SK-N-SH treated with all-trans-retinoic acid at 6 μM for 48 hours (cell line): Measurements from ENCODE around the gene ALDH3A1.

Experiments
- ATAC-seq: fragments of 200-7000 bp; cut with Tn5 transposase; 3 replicates; pipeline ENCODE4 v1.9.1; 2020; ENCODE audit warnings: mild to moderate bottlenecking, moderate library complexity
- ARNTL ChIP-seq: fragments of 450-650 bp; formaldehyde crosslinking; IDR thresholded peaks from 2 replicates; pipeline ENCODE4 v1.5.0; 2020; ENCODE audit warnings: low read depth, mild to moderate bottlenecking, moderate library complexity, borderline replicate concordance
- BACH2 ChIP-seq: fragments of 250-450 bp; sonication (Bioruptor Pico); IDR thresholded peaks from 2 replicates; pipeline ENCODE4 v1.9.0; 2021; ENCODE audit warnings: mild to moderate bottlenecking, borderline replicate concordance
- CSDC2 ChIP-seq: fragments of 250-450 bp; sonication (Bioruptor Pico); IDR thresholded peaks from 2 replicates; pipeline ENCODE4 v1.5.0; 2020; ENCODE audit warnings: mild to moderate bottlenecking, moderate library complexity
- ESRRG ChIP-seq: fragments of 250-450 bp; sonication (Bioruptor Pico); IDR thresholded peaks from 2 replicates; pipeline ENCODE4 v1.6.1; 2021; ENCODE audit warnings: mild to moderate bottlenecking
- GLIS3 ChIP-seq: fragments of 250-450 bp; sonication (Bioruptor Pico); IDR thresholded peaks from 2 replicates; pipeline ENCODE4 v1.5.0; 2020; ENCODE audit warnings: mild to moderate bottlenecking, moderate library complexity
- ISL1 ChIP-seq: fragments of 250-450 bp; sonication (Bioruptor Pico); IDR thresholded peaks from 2 replicates; pipeline ENCODE4 v2.1.2; 2022; ENCODE audit warnings: mild to moderate bottlenecking, moderate library complexity
- OSR1 ChIP-seq: fragments of 250-450 bp; sonication (Bioruptor Pico); IDR thresholded peaks from 2 replicates; pipeline ENCODE4 v1.8.0; 2022; ENCODE audit warnings: moderate library complexity, mild to moderate bottlenecking, inconsistent platforms
- PPARA ChIP-seq: fragments of 250-450 bp; sonication (Bioruptor Pico); IDR thresholded peaks from 2 replicates; pipeline ENCODE4 v1.5.0; 2020; ENCODE audit warnings: mild to moderate bottlenecking, borderline replicate concordance
- RARB ChIP-seq: fragments of 250-450 bp; sonication (Bioruptor Pico); IDR thresholded peaks from 2 replicates; pipeline ENCODE4 v1.8.0; 2021; ENCODE audit warnings: mild to moderate bottlenecking, moderate library complexity
- SNAI2 ChIP-seq: fragments of 250-450 bp; sonication (Bioruptor Pico); IDR thresholded peaks from 2 replicates; pipeline ENCODE4 v1.5.0; 2020; ENCODE audit warnings: mild to moderate bottlenecking, moderate library complexity
- TCF4 ChIP-seq: fragments of 250-450 bp; sonication (Bioruptor Pico); IDR thresholded peaks from 2 replicates; pipeline ENCODE4 v1.8.0; 2021; ENCODE audit warnings: mild to moderate bottlenecking, moderate library complexity, borderline replicate concordance
- TOX ChIP-seq: fragments of 250-450 bp; sonication (Bioruptor Pico); IDR thresholded peaks from 2 replicates; pipeline ENCODE4 v1.8.0; 2021; ENCODE audit warnings: mild to moderate bottlenecking, moderate library complexity, borderline replicate concordance
- ZC3H10 ChIP-seq: fragments of 250-450 bp; sonication (Bioruptor Pico); IDR thresholded peaks from 2 replicates; pipeline ENCODE4 v1.5.1; 2021; ENCODE audit warnings: mild to moderate bottlenecking, moderate library complexity
- ZFP3 ChIP-seq: fragments of 250-450 bp; sonication (Bioruptor Pico); IDR thresholded peaks from 2 replicates; pipeline ENCODE4 v1.5.0; 2020; ENCODE audit warnings: mild to moderate bottlenecking, moderate library complexity
- ZNF565 ChIP-seq: fragments of 450-650 bp; formaldehyde crosslinking; conservative IDR thresholded peaks from 2 replicates; pipeline ENCODE4 v1.5.0; 2020; ENCODE audit warnings: low read depth, mild to moderate bottlenecking, moderate library complexity
- ZNF70 ChIP-seq: fragments of 450-650 bp; formaldehyde crosslinking; IDR thresholded peaks from 2 replicates; pipeline ENCODE4 v1.5.0; 2020; ENCODE audit warnings: mild to moderate bottlenecking, moderate library complexity
- ZNF8 ChIP-seq: fragments of 450-650 bp; formaldehyde crosslinking; IDR thresholded peaks from 2 replicates; pipeline ENCODE4 v1.5.0; 2020; ENCODE audit warnings: mild to moderate bottlenecking, moderate library complexity
- TF ChIP-seq, protein P1 (sequence below): fragments of 250-450 bp; sonication (Bioruptor Pico); IDR thresholded peaks from 2 replicates; pipeline ENCODE4 v1.5.0; 2020; ENCODE audit warnings: mild to moderate bottlenecking, moderate library complexity
- TF ChIP-seq, protein P2 (sequence below): fragments of 250-450 bp; sonication (Bioruptor Pico); IDR thresholded peaks from 2 replicates; pipeline ENCODE4 v1.5.1; 2021; ENCODE audit warnings: mild to moderate bottlenecking, moderate library complexity
- TF ChIP-seq, protein P3 (sequence below): fragments of 250-450 bp; sonication (Bioruptor Pico); IDR thresholded peaks from 2 replicates; pipeline ENCODE4 v1.8.0; 2021; ENCODE audit warnings: low read depth, mild to moderate bottlenecking, moderate library complexity, borderline replicate concordance
- TF ChIP-seq, protein P4 (sequence below): fragments of 250-450 bp; sonication (Bioruptor Pico); IDR thresholded peaks from 2 replicates; pipeline ENCODE4 v1.8.0; 2020; ENCODE audit warnings: mild to moderate bottlenecking, moderate library complexity, borderline replicate concordance
- TF ChIP-seq, protein P5 (sequence below): fragments of 250-450 bp; sonication (Bioruptor Pico); IDR thresholded peaks from 2 replicates; pipeline ENCODE4 v1.5.1; 2020; ENCODE audit warnings: low read depth, mild to moderate bottlenecking, moderate library complexity

Gene ALDH3A1

DNA sequence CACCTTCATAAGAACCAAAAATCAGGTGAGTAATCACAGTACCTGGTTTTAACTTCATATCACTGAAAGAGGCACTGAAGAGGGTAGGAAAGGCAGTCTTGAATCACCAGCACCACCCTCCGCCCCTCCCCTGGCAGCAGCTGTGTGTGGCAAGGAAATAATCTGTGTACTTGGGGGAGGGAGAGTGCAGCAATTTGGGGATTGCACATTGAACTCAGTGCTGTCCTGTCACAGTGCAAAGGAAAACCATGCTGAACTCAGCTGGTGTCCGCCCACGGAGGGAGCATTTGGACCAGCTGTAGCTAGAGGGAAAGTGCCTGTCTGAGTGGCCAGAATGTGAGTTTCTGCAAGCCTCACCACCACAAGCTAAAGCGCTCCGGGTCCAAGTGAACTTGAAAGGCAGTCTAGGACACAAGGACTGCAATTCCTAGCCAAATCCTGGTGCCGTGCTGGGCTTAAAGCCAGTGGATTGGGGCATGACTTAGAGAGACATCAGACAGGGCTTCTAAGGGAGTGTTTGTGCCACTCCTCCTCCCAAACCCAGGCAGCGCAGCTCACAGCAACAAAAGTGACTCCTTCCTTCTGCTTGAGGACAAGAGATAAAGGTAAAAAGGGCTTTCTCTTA lies 39.7 kb upstream of the ALDH3A1 start:
- TF ChIP-seq, protein P1, sequence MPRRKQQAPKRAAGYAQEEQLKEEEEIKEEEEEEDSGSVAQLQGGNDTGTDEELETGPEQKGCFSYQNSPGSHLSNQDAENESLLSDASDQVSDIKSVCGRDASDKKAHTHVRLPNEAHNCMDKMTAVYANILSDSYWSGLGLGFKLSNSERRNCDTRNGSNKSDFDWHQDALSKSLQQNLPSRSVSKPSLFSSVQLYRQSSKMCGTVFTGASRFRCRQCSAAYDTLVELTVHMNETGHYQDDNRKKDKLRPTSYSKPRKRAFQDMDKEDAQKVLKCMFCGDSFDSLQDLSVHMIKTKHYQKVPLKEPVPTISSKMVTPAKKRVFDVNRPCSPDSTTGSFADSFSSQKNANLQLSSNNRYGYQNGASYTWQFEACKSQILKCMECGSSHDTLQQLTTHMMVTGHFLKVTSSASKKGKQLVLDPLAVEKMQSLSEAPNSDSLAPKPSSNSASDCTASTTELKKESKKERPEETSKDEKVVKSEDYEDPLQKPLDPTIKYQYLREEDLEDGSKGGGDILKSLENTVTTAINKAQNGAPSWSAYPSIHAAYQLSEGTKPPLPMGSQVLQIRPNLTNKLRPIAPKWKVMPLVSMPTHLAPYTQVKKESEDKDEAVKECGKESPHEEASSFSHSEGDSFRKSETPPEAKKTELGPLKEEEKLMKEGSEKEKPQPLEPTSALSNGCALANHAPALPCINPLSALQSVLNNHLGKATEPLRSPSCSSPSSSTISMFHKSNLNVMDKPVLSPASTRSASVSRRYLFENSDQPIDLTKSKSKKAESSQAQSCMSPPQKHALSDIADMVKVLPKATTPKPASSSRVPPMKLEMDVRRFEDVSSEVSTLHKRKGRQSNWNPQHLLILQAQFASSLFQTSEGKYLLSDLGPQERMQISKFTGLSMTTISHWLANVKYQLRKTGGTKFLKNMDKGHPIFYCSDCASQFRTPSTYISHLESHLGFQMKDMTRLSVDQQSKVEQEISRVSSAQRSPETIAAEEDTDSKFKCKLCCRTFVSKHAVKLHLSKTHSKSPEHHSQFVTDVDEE (CRISPR knock-in tag) = no peak
- TF ChIP-seq, protein P2, sequence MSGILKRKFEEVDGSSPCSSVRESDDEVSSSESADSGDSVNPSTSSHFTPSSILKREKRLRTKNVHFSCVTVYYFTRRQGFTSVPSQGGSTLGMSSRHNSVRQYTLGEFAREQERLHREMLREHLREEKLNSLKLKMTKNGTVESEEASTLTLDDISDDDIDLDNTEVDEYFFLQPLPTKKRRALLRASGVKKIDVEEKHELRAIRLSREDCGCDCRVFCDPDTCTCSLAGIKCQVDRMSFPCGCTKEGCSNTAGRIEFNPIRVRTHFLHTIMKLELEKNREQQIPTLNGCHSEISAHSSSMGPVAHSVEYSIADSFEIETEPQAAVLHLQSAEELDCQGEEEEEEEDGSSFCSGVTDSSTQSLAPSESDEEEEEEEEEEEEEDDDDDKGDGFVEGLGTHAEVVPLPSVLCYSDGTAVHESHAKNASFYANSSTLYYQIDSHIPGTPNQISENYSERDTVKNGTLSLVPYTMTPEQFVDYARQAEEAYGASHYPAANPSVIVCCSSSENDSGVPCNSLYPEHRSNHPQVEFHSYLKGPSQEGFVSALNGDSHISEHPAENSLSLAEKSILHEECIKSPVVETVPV (CRISPR knock-in tag) = no peak
- TF ChIP-seq OSR1 (CRISPR knock-in tag) (no peak), ISL1 (CRISPR knock-in tag) (no peak), ZNF565 (CRISPR knock-in tag) (no peak), TOX (no peak), ZNF8 (CRISPR knock-in tag) (no peak), ZFP3 (CRISPR knock-in tag) (no peak), PPARA (no peak), ZC3H10 (CRISPR knock-in tag) (no peak), CSDC2 (CRISPR knock-in tag) (no peak), RARB (no peak), TCF4 (CRISPR knock-in tag) (no peak)
- TF ChIP-seq, protein P3, sequence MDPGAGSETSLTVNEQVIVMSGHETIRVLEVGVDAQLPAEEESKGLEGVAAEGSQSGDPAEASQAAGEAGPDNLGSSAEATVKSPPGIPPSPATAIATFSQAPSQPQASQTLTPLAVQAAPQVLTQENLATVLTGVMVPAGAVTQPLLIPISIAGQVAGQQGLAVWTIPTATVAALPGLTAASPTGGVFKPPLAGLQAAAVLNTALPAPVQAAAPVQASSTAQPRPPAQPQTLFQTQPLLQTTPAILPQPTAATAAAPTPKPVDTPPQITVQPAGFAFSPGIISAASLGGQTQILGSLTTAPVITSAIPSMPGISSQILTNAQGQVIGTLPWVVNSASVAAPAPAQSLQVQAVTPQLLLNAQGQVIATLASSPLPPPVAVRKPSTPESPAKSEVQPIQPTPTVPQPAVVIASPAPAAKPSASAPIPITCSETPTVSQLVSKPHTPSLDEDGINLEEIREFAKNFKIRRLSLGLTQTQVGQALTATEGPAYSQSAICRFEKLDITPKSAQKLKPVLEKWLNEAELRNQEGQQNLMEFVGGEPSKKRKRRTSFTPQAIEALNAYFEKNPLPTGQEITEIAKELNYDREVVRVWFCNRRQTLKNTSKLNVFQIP (CRISPR knock-in tag) = no peak
- no peak for ATAC-seq

DNA sequence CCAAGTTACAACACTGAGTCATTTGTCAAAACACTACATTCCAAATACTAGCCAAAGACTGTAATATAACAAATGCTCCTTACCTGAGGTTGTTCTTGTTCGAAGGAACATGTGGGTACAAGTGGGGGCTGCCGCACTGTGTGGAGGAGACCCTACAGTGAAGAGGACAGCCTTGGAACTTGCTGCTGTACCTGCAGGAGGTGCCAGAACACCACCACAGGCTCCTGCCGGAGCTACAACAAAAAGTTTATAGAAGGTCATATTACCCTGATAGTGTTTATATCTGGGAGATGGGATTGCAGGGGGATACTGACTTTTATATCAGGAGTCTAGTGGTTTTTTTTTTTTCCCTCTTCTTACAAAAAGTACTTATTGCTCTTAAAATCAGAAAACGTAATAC lies 37.8 kb upstream of the ALDH3A1 start:
- no peak for ATAC-seq
- TF ChIP-seq, protein P4, sequence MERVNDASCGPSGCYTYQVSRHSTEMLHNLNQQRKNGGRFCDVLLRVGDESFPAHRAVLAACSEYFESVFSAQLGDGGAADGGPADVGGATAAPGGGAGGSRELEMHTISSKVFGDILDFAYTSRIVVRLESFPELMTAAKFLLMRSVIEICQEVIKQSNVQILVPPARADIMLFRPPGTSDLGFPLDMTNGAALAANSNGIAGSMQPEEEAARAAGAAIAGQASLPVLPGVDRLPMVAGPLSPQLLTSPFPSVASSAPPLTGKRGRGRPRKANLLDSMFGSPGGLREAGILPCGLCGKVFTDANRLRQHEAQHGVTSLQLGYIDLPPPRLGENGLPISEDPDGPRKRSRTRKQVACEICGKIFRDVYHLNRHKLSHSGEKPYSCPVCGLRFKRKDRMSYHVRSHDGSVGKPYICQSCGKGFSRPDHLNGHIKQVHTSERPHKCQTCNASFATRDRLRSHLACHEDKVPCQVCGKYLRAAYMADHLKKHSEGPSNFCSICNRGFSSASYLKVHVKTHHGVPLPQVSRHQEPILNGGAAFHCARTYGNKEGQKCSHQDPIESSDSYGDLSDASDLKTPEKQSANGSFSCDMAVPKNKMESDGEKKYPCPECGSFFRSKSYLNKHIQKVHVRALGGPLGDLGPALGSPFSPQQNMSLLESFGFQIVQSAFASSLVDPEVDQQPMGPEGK (CRISPR knock-in tag) = no peak
- TF ChIP-seq, protein P5, sequence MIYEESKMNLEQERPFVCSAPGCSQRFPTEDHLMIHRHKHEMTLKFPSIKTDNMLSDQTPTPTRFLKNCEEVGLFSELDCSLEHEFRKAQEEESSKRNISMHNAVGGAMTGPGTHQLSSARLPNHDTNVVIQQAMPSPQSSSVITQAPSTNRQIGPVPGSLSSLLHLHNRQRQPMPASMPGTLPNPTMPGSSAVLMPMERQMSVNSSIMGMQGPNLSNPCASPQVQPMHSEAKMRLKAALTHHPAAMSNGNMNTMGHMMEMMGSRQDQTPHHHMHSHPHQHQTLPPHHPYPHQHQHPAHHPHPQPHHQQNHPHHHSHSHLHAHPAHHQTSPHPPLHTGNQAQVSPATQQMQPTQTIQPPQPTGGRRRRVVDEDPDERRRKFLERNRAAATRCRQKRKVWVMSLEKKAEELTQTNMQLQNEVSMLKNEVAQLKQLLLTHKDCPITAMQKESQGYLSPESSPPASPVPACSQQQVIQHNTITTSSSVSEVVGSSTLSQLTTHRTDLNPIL (CRISPR knock-in tag) = no peak
- TF ChIP-seq ZNF8 (CRISPR knock-in tag) (no peak), TCF4 (CRISPR knock-in tag) (no peak), ARNTL (CRISPR knock-in tag) (no peak), ZNF70 (no peak), ESRRG (no peak), ZFP3 (CRISPR knock-in tag) (no peak), SNAI2 (CRISPR knock-in tag) (no peak), TOX (no peak), ISL1 (CRISPR knock-in tag) (no peak), GLIS3 (CRISPR knock-in tag) (no peak), ZNF565 (CRISPR knock-in tag) (no peak), OSR1 (CRISPR knock-in tag) (no peak), BACH2 (no peak)
- TF ChIP-seq, protein P1 (CRISPR knock-in tag) = no peak
- TF ChIP-seq, protein P3 (CRISPR knock-in tag) = no peak
- TF ChIP-seq, protein P2 (CRISPR knock-in tag) = no peak
